GM21423 (cell line): ENCODE data around the gene HOXA9.

Source experiments
- ATAC-seq: cut with Tn5 transposase; IDR thresholded peaks from one replicate; pipeline ENCODE4 v1.9.1; 2021; ENCODE audit warnings: mild to moderate bottlenecking, moderate library complexity; ENCODE audit not compliant: unreplicated experiment

The HOXA9 gene

GRCh38 chr7:27188386-27189294 is 23.3 kb upstream of the HOXA9 start:
- ATAC-seq: no peak

DNA sequence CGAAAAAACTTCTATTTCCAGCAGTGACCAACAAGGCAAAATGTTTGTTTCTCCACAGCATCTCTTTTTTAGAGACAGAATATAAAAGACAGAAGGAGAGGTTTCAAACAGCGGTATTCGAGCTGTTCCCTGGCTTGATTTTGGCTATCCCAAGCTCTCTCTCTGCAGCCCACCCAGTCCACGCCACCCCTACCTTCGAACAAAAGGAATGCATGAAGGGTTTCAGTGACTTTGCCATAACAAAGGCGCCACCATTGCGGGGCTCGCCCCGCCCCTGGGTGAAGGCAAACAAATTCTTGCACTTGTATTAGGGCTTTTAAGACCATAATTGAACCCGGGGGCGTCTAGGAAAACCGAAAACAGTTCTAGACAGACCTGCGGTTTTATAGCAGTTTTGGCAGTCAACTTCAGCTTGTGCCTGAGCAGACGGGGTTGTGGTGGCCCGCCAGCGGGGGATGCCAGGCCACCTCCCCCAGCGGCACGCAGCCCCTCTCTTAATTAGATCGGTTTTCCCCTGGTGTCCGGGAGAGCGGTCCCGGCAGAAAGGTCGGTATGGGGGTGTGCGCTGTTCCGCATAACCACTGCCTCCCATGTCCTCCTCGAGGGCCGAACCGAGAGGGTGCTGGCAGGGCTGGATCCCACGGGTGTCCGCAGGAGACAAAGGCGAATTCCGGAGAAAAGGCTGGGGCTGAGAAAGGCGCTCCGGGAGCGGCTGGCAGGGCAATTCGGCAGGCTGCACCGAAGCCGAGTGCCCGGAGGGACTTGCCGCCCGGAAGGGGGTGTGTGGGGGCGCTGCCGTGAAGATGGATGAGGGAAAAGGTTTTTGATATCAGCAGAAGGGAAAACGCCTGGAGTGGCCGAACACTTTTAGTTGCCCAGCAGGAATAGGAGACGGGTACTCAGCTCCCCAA is 22.4 kb upstream of the HOXA9 start:
- ATAC-seq: no peak

DNA sequence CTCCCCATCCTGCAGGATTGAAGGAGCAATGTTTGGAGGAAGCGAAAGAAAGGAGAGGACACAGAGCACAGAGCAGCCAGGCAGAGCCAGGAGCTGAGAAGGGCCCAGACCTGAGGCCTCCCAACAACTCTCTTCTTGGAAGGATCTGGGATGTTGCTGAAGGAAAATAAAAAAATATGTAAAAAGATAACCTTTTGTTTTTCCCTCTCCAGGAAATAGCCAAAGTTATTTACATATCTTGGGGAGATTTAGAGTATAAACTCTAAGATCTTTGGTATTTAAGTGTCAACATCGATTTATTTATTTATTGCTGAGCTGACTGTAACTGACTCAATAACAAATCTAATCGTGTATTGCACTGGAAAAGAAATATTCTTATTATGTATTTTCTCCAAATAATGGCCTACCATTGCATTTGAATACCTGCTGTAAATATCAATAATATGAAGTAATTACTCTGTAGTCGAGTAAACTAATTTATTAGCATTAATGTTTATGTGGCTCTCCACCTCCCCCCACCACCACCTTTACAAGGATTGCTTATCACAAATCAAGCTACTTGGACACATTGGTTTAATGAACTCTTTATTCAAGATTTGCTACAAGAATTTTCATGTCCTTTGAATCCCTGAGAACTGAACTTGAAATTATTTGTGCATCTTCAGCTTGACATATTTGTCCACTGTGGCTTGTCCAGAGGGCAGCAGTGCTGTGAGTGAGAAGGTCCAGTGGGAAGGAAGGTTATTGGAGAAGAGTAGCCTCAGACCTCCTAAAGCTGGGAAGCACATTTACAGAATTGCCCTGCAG is 21.5 kb upstream of the HOXA9 start:
- ATAC-seq: no peak

- ATAC-seq: no peak
These were observed 20.7 kb upstream of the HOXA9 start for GRCh38 chr7:27185854-27186667.

DNA sequence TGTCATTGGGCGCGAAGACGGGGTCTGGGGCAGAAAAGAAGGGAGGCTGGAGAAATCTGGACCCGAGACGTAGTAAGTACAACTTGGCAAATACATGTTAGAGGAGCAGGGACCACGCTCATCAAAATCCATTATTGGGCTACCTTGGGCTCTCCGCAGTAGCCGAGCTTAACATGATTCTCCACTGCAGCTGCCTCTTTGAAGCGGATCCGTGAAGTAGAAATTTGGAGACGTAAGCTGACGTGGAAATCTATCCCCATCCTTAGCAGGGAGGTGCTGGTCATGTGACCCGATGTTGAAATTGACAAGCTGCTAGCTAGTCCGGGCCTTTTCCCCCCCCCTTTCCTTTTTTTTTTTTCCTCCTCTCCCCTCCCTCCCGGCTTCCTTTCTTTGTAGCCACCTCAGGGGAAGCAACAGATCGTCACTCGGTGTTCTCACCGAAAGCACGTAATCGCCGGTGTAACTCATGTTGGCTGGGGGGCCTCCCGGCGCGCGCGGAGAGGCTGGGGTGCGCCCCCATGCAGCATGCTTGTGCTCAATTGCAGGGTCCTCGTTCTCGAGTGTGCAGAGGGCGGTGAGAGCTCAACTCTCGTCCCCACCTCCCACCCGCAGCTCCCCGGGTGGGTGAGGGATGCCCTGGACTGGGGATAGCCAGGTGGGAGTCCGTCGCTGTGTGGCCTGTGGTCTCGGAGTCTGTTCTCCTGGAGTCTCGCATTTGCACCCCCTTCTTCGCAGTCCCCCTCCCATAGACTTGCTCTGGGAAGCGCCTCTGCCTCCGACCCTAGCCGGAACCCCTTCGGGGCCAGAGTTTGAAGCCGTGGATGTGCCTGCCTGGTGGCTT is 19.9 kb upstream of the HOXA9 start, which contains the start of gene HOXA11:
Gene HOXA11 (minus strand): TSS at position 220 of the 841 bp plus-strand sequence. CDS start 88 bp downstream, at position 132.
- no peak for ATAC-seq

- ATAC-seq: no peak
These were observed 19.1 kb upstream of the HOXA9 start for GRCh38 chr7:27184337-27185012.

DNA sequence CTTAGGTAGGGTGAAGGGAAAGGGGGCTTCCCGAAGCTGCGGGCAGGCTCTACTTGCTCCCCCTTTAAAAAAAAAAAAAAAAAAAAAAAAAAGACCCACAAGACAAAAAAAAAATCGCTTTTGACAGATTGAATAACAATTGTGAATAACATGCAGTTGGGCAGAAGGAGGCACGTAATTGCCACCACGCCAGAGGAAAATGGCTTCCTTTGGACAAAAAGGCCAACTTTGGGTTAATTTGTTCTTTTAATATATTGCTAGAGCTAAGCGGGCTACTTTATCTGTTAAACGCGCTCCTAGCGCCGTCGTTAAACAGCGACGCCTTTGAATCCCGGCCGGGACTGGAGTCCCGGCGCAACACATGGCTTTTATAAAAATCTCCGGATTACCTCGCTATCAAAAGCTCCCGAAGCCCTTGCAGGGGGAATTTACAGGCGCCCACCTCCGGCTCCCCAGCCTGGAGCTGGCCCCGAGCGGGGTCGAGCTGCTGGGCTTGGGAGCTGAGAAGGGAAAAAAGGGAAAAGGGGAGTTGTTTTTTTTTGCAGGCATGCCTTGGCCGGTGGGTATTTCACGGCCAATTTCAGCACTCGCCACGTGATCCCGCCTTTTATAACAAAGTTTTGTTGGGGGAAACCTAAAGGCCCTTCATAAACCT is 18.5 kb upstream of the HOXA9 start:
- ATAC-seq: no peak

- no peak for ATAC-seq
These were observed 17.7 kb upstream of the HOXA9 start for GRCh38 chr7:27182861-27183681.

GRCh38 chr7:27182285-27182841 is 17.0 kb upstream of the HOXA9 start:
- no peak for ATAC-seq

DNA sequence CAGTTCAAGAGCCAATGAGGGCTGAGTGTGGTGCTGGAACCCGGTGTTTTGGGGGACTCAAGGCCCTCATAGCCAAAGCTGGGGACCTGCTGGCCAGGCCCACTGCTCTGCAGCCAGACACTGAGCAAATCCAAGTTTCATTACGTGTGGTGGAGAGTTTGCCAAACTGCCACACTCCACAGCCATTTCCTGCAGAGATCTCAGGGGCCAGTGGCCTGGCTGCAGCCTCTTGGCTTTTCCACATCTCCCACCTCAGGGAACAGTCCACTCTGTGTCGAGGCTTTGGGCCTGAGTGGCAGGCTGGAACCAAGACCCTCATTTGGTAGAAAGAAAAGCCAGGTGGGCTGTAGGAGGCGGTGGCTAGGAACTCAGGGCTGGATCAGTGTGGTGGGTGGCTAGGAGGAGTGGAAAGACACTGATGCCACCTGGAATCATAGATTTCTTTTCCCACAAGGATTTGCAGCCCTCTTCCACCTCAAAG is 16.5 kb upstream of the HOXA9 start:
- no peak for ATAC-seq

GRCh38 chr7:27180431-27181420 is 15.4 kb upstream of the HOXA9 start:
- no peak for ATAC-seq

DNA sequence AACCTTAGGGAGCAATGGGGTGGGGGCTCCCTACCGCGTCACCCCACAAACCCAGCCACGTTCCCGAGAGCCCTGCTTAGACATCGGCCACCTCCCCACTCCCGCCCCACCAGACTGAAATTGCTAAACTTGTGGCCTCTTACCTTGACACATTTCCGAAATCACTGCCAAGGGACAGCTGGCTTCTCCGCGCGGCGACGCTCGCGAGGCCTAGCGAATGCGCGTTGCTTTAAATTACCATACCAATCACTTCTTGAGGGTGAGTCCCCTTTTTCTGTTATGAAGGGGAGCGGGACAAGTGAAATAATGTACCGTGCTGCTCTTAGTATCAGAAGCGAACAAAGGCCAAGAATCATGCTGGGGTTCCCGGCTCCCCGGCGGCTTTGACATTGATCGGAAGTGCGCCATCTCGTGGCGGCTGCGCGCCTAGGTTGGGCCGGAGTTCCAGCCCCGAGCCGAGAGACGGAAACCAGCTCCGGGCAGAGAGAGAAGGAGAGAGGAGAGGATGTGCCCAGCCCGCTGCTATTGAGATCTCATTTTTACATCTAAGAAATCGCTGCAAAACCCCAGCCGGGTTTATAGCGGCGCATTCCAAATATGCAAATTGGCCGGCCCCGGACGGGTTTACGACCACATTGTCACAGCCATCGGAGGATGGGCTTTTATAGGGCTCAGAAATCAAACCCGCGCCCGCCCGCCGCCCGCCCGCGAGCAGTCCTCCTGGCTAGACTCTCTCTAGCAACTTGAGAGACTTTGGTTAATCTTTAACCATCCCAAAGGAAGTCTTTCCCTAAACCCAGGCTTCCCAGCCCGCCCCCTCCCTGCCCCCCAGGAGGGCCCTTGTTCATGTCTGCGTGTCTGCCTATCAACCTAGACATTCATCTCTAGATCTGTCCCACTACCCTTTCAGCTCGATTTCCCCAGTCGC is 14.4 kb upstream of the HOXA9 start:
- no peak for ATAC-seq

GRCh38 chr7:27179030-27179429 is 13.7 kb upstream of the HOXA9 start:
- no peak for ATAC-seq

DNA sequence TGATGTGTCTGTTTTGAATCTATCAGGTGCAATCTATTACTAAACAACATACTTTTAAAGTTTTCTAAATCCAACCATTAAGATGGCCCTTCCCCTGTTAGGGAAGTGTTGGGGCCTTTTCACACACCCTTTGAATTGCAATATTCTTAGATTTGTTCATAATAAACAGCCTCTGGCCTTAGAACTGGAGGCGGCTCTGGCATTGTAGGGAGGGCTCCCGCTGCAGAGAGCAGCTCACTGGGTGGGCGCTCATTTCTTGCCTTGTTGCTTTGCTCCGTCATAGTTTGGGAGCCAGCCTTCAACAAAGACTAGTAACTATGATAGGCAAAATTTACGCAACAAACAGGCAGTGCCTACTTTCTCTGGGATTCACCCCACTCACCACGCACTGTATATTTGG is 13.0 kb upstream of the HOXA9 start:
- no peak for ATAC-seq
